Measurements from ENCODE around the gene POLG2. TPM values are rescaled to one million over a fixed set of nuclear protein-coding genes. Genes with fewer than 3 reads are reported as not detected.

The POLG2 gene
- total and polyA plus RNA-seq, 2 of the 8 experiments (the other 6 are each of a cell fraction or from before 2014, with no cell fraction given) = 9.7 to 34.3 TPM

DNA sequence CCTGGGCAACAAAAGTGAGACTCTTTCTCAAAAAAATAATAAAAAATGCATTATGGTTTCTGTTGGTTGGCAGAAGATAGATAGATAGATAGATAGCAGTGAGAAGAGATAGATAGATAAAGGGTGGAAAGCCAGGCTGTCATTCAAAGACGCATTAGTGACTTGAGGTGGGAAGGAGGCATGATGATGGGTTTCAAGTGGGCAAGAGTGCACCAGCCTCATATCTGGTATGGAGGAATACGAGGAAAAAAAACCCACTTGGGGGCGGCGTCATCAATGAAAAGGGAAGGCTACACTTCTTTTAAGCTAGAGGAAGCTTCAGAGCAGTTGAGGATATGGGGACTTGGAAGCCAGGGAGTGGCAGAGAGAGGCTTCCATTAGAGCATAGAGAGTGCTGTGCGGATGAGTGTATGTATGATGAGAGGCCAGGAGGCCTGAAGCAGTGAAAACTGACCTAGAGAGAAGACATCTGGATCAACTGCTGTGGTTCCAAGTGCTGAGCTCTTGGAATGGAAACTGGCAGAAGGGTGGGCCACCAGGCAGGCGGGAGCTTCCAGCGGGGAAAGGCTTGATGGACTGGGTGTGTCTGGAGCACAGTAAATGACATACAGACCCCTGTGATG lies 41.8 kb upstream of the POLG2 start:
- Histone ChIP-seq H2AK5ac (ENCODE audit: low read depth, low read length) (no peak overlapping the region), H3K4ac (replicated peaks; ENCODE audit: insufficient read length, low read depth, low read length) (no peak overlapping the region), H3K4me1 (replicated peaks in 1 of 4; ENCODE audit: control insufficient read depth in 3 of 4, insufficient read depth in 4 of 4, low read length in 3 of 4) (no peaks in the 10 kb centered on the region), H2BK15ac (ENCODE audit: low read length) (no peak overlapping the region), H3K23me2 (ENCODE audit: low read depth, low read length) (no peaks in the 10 kb centered on the region), H3K9me3 (ENCODE audit: insufficient read depth in 2 of 2, low read depth in 1 of 2, low read length in 1 of 2) (no peaks in the 10 kb centered on the region), H4K5ac (ENCODE audit: insufficient read length, low read depth, low read length) (no peak overlapping the region), H2BK12ac (ENCODE audit: low read depth, low read length) (no peak overlapping the region), H4K20me1 (replicated peaks in 1 of 2; ENCODE audit: control insufficient read depth in 1 of 2, insufficient read depth in 2 of 2, low read length in 2 of 2) (no peaks in the 10 kb centered on the region), H3K36me3 (ENCODE audit: control insufficient read depth in 2 of 4, insufficient read depth in 4 of 4, low read length in 3 of 4) (peaks cover 20 to 63% (median 32%) of the 10 kb centered on the region in 4 experiments; a peak in 7 of 8 replicates), H3K14ac (ENCODE audit: insufficient read length) (no peak overlapping the region), H3K56ac (replicated peaks; ENCODE audit: insufficient read length, low read depth, low read length) (no peak overlapping the region), H3K27ac (ENCODE audit: low read depth, low read length) (no peak overlapping the region), H3K79me2 (ENCODE audit: control insufficient read depth in 1 of 2, insufficient read depth in 2 of 2, low read length in 2 of 2) (no peaks in the 10 kb centered on the region), H2BK20ac (ENCODE audit: low read length) (no peak overlapping the region), H3K9ac (replicated peaks in 1 of 4; ENCODE audit: extremely low read depth in 1 of 4, low read depth in 3 of 4, low read length in 3 of 4) (no peak overlapping the region), H3K4me3 (ENCODE audit: extremely low read depth in 1 of 4, insufficient read depth in 2 of 4, low read depth in 3 of 4, low read length in 4 of 4) (no peak overlapping the region), H4K8ac (ENCODE audit: extremely low read depth, insufficient read depth, low read length) (no peak overlapping the region), H3K27me3 (replicated peaks in 1 of 4; ENCODE audit: control insufficient read depth in 3 of 4, extremely low read depth in 1 of 4, insufficient read depth in 3 of 4, low read length in 3 of 4) (no peaks in the 10 kb centered on the region), H3K4me2 (ENCODE audit: insufficient read depth in 1 of 2, low read depth in 2 of 2, low read length in 2 of 2) (no peak overlapping the region), H3K18ac (ENCODE audit: extremely low read depth, low read length) (no peak overlapping the region), H2AFZ (ENCODE audit: low read length) (no peak overlapping the region), H4K91ac (replicated peaks; ENCODE audit: insufficient read length, low read length) (no peak overlapping the region), H3K79me1 (ENCODE audit: low read depth, low read length) (no peaks in the 10 kb centered on the region), H2BK5ac (ENCODE audit: low read depth, low read length) (no peak overlapping the region), H2BK120ac (replicated peaks; ENCODE audit: low read depth, low read length) (no peak overlapping the region), H3K23ac (ENCODE audit: insufficient read length) (no peak overlapping the region)
- ChIA-PET POLR2A (ENCODE audit: partially characterized antibody) (interaction anchor here (1.0 to 8.5 kb wide), 10 partner anchors 9 to 123 kb away, joined by 3 to 75 read pairs (median 6); partner anchors contain the start of genes CEP95, DDX5, POLG2 and SMURF2), CTCF (ENCODE audit: partially characterized antibody) (interaction anchor here (0.7 to 2.3 kb wide), 6 partner anchors 15 to 210 kb away, joined by 3 to 10 read pairs (median 4); no protein-coding TSS in a partner anchor)
- DNase-seq (ENCODE audit: low read depth in 1 of 2, low spot score in 2 of 2) = no peak
- 94% methylated on average over 7 of the region's 7 CpGs; no CpG with 5 or more reads in 1 of the 2 experiments for WGBS, 2 experiments (ENCODE audit: extremely low coverage in 1 of 2, insufficient coverage in 1 of 2, insufficient read length in 1 of 2, insufficient replicate concordance in 2 of 2, low coverage in 1 of 2, low lambda C conversion rate in 2 of 2, missing lambda C conversion rate in 1 of 2)
- no peak for FAIRE-seq
- TF ChIP-seq SAP30 (IDR thresholded peaks at IDR 0.05; ENCODE audit: insufficient read depth, insufficient replicate concordance, low read length) (no peak), FOSL1 (IDR thresholded peaks at IDR 0.05; ENCODE audit: insufficient read depth, low read depth, low read length) (no peak), SP1 (IDR thresholded peaks at IDR 0.05; ENCODE audit: low read depth, low read length) (no peak), RFX5 (IDR thresholded peaks at IDR 0.05; ENCODE audit: borderline replicate concordance, low read depth, low read length) (no peak), GTF2F1 (IDR thresholded peaks at IDR 0.05; ENCODE audit: borderline replicate concordance, low read depth, low read length) (no peak), CREB1 (IDR thresholded peaks at IDR 0.05) (no peak), SRF (IDR thresholded peaks at IDR 0.05; ENCODE audit: low read depth, low read length) (no peak), SIRT6 (IDR thresholded peaks at IDR 0.05; ENCODE audit: low read length) (no peak), HDAC6 (IDR thresholded peaks at IDR 0.05; ENCODE audit: low read depth, low read length) (no peak), TEAD4 (IDR thresholded peaks at IDR 0.05; ENCODE audit: low read depth, low read length) (no peak), CBX8 (IDR thresholded peaks at IDR 0.05; ENCODE audit: borderline replicate concordance, low read depth, low read length) (no peak), NANOG (IDR thresholded peaks at IDR 0.05; ENCODE audit: insufficient read depth, low read depth, low read length, poor library complexity, severe bottlenecking) (no peak), RAD21 (IDR thresholded peaks at IDR 0.05 in 1 of 2, conservative IDR thresholded peaks at IDR 0.05 in 1 of 2; ENCODE audit: low read depth in 2 of 2, low read length in 2 of 2) (no peak), SP2 (IDR thresholded peaks at IDR 0.05; ENCODE audit: low read length) (no peak)
